IMR-90 (cell line): Measurements from ENCODE around the gene TAGAP. TPM values are rescaled to one million over a fixed set of nuclear protein-coding genes. Genes with fewer than 3 reads are reported as not detected.

Experiments
- ATAC-seq: fragments of 200-7000 bp; cut with Tn5 transposase; 2 replicates; pipeline ENCODE4 v1.9.1; 2020; ENCODE audit warnings: low read depth, mild to moderate bottlenecking, moderate library complexity
- BruUV-seq: library from RNA; stranded (reverse); fragments of 400-500 nt; replicated peaks from 2 replicates; lab custom pipeline; 2021; lab: Mats Ljungman, UMichigan
- CTCF ChIA-PET: fragments of 300-600 bp; formaldehyde crosslinking; extraction: SDS; loops from one replicate; lab custom pipeline; 2021; ENCODE audit warnings: antibody characterized with exemption; lab: Yijun Ruan, JAX
- POLR2A ChIA-PET: fragments of 300-600 bp; sonication (Branson Sonifier 250); formaldehyde crosslinking; loops from one replicate; lab custom pipeline; 2022; ENCODE audit warnings: antibody characterized with exemption; ENCODE audit not compliant: unreplicated experiment; lab: Charles Lee
- DNase-seq: peaks from one replicate; pipeline ENCODE4 v3.0.0; 2013
- H2AFZ ChIP-seq: replicated peaks from 2 replicates; pipeline ENCODE3; 2013; ENCODE audit warnings: low read length, mild to moderate bottlenecking; ENCODE audit not compliant: poor library complexity
- H2AK5ac ChIP-seq: 2 replicates; pipeline ENCODE4 v1.6.1; 2013; ENCODE audit warnings: low read depth, low read length, inconsistent platforms
- H2AK9ac ChIP-seq: replicated peaks from 2 replicates; pipeline ENCODE3; 2013; ENCODE audit warnings: mild to moderate bottlenecking, low read depth, low read length, moderate library complexity; ENCODE audit not compliant: poor library complexity
- H2BK120ac ChIP-seq: 2 replicates; pipeline ENCODE4 v1.6.1; 2013; ENCODE audit warnings: low read depth, low read length, inconsistent platforms
- H2BK15ac ChIP-seq: 3 replicates; pipeline ENCODE4 v1.6.1; 2013; ENCODE audit warnings: low read depth, low read length, inconsistent platforms
- H2BK20ac ChIP-seq: 2 replicates; pipeline ENCODE4 v1.6.1; 2013; ENCODE audit warnings: low read depth, mild to moderate bottlenecking, inconsistent platforms, low read length, moderate library complexity
- H2BK5ac ChIP-seq: 2 replicates; pipeline ENCODE4 v1.6.1; 2013; ENCODE audit warnings: mild to moderate bottlenecking, low read depth, low read length, inconsistent platforms; ENCODE audit not compliant: poor library complexity, severe bottlenecking
- H3K14ac ChIP-seq: replicated peaks from 2 replicates; pipeline ENCODE4 v1.6.1; 2013; ENCODE audit warnings: low read depth, low read length, inconsistent platforms
- H3K18ac ChIP-seq: 2 replicates; pipeline ENCODE4 v1.6.1; 2013; ENCODE audit warnings: low read depth, low read length, control low read depth
- H3K23ac ChIP-seq: 2 replicates; pipeline ENCODE4 v1.6.1; 2013; ENCODE audit warnings: low read depth, low read length, inconsistent platforms
- H3K27ac ChIP-seq: 2 replicates; pipeline ENCODE4 v1.5.1; 2013; ENCODE audit warnings: mild to moderate bottlenecking, control low read depth, low read length; ENCODE audit not compliant: insufficient read depth
- H3K27me3 ChIP-seq: 2 replicates; pipeline ENCODE4 v1.6.1; 2013; ENCODE audit warnings: low read length; ENCODE audit not compliant: control insufficient read depth, insufficient read depth
- H3K36me3 ChIP-seq: 2 replicates; pipeline ENCODE4 v1.6.1; 2013; ENCODE audit warnings: low read length, mixed read lengths; ENCODE audit not compliant: control insufficient read depth, insufficient read depth
- H3K4ac ChIP-seq: 2 replicates; pipeline ENCODE4 v1.6.1; 2013; ENCODE audit warnings: low read depth, low read length, inconsistent platforms
- H3K4me1 ChIP-seq: 2 replicates; pipeline ENCODE4 v1.6.1; 2013; ENCODE audit warnings: low read length, mixed read lengths; ENCODE audit not compliant: control insufficient read depth, insufficient read depth
- H3K4me2 ChIP-seq: 2 replicates; pipeline ENCODE4 v1.6.1; 2013; ENCODE audit warnings: low read depth, mild to moderate bottlenecking, control low read depth, low read length, moderate library complexity
- H3K4me3 ChIP-seq: 2 replicates; pipeline ENCODE4 v1.5.1; 2013; ENCODE audit warnings: low read depth, mild to moderate bottlenecking, control low read depth, low read length, moderate library complexity; ENCODE audit not compliant: insufficient read depth
- H3K56ac ChIP-seq: 2 replicates; pipeline ENCODE4 v1.6.1; 2013; ENCODE audit warnings: low read length, inconsistent platforms; ENCODE audit not compliant: insufficient read depth; ENCODE audit errors: extremely low read depth
- H3K79me1 ChIP-seq, 2 experiments: 2 replicates each; pipeline ENCODE4 v1.6.1; 2013; ENCODE audit warnings: low read length in 2 of 2, inconsistent platforms in 1 of 2, low read depth in 1 of 2
- H3K9ac ChIP-seq: 2 replicates; pipeline ENCODE4 v1.6.1; 2013; ENCODE audit warnings: low read depth, low read length, control low read depth
- H3K9me1 ChIP-seq: 2 replicates; pipeline ENCODE4 v1.6.1; 2013; ENCODE audit warnings: low read length, inconsistent platforms; ENCODE audit not compliant: insufficient read depth
- H3K9me3 ChIP-seq: 2 replicates; pipeline ENCODE4 v1.6.1; 2013; ENCODE audit warnings: low read length; ENCODE audit not compliant: control insufficient read depth, insufficient read depth
- H4K20me1 ChIP-seq: 2 replicates; pipeline ENCODE4 v1.6.1; 2013; ENCODE audit warnings: low read length, inconsistent platforms; ENCODE audit not compliant: insufficient read depth
- H4K5ac ChIP-seq: 2 replicates; pipeline ENCODE4 v1.6.1; 2013; ENCODE audit warnings: mild to moderate bottlenecking, low read depth, low read length, control low read depth
- H4K8ac ChIP-seq, 2 experiments: 2 replicates each; pipeline ENCODE4 v1.6.1; 2013; ENCODE audit warnings: low read depth in 2 of 2, low read length in 2 of 2, control low read depth in 1 of 2, inconsistent platforms in 1 of 2
- H4K91ac ChIP-seq: 2 replicates; pipeline ENCODE4 v1.6.1; 2013; ENCODE audit warnings: low read depth, low read length, inconsistent platforms; ENCODE audit not compliant: insufficient read depth
- BHLHE40 ChIP-seq: fragments of 150-350 bp; IDR thresholded peaks from 2 replicates; pipeline ENCODE4 v1.6.1; 2016; ENCODE audit warnings: mild to moderate bottlenecking, low read depth, low read length
- CEBPB ChIP-seq: IDR thresholded peaks from 2 replicates; pipeline ENCODE4 v1.6.1; 2012; ENCODE audit warnings: low read depth, low read length, improper control_type of control experiment
- CHD1 ChIP-seq: IDR thresholded peaks from 2 replicates; pipeline ENCODE4 v1.6.1; 2012; ENCODE audit warnings: low read depth, low read length, improper control_type of control experiment
- ELK1 ChIP-seq: fragments of 150-350 bp; IDR thresholded peaks from 2 replicates; pipeline ENCODE4 v1.6.1; 2016; ENCODE audit warnings: low read depth, mild to moderate bottlenecking, low read length, moderate library complexity, borderline replicate concordance
- FOS ChIP-seq: fragments of 150-350 bp; IDR thresholded peaks from 2 replicates; pipeline ENCODE4 v1.6.1; 2016; ENCODE audit warnings: low read depth, low read length
- MAFK ChIP-seq: IDR thresholded peaks from 2 replicates; pipeline ENCODE4 v1.6.1; 2012; ENCODE audit warnings: low read depth, low read length, improper control_type of control experiment
- POLR2A ChIP-seq: IDR thresholded peaks from 2 replicates; pipeline ENCODE4 v1.6.1; 2012; ENCODE audit warnings: mild to moderate bottlenecking, low read depth, low read length
- RAD21 ChIP-seq: IDR thresholded peaks from 2 replicates; pipeline ENCODE4 v1.6.1; 2012; ENCODE audit warnings: low read length, improper control_type of control experiment
- RCOR1 ChIP-seq: IDR thresholded peaks from 2 replicates; pipeline ENCODE4 v1.6.1; 2012; ENCODE audit warnings: mild to moderate bottlenecking, low read length, improper control_type of control experiment; ENCODE audit not compliant: insufficient replicate concordance
- SMC3 ChIP-seq: fragments of 150-350 bp; IDR thresholded peaks from 2 replicates; pipeline ENCODE4 v1.6.1; 2016; ENCODE audit warnings: low read depth, mild to moderate bottlenecking, antibody characterized with exemption, low read length, moderate library complexity
- USF2 ChIP-seq: fragments of 150-350 bp; IDR thresholded peaks from 2 replicates; pipeline ENCODE4 v1.6.1; 2017; ENCODE audit warnings: mild to moderate bottlenecking, antibody characterized with exemption, low read length, low read depth
- WGBS, 2 experiments: methylation state at CpG; one replicate each; pipeline versions ENCODE4 v1.1.5 to v1.1.7; 2013; ENCODE audit warnings: missing lambda C conversion rate in 2 of 2; ENCODE audit not compliant: insufficient read length in 1 of 2; ENCODE audit errors: extremely low coverage in 2 of 2; 5-methylcytosine and 5-hydroxymethylcytosine counted together
- dilution Hi-C: fragments of 300-500 bp; cut with HindIII; formaldehyde crosslinking; loops from one replicate; pipeline ENCODE4 v1.14.3; 2018; ENCODE audit warnings: low sequenced_read_pairs; ENCODE audit not compliant: unreplicated experiment
- in situ Hi-C: fragments of 300-500 bp; cut with MboI; formaldehyde crosslinking; loops from 3 replicates; pipeline ENCODE4 v1.14.3; 2019; ENCODE audit warnings: low sequenced_read_pairs, inconsistent platforms, mixed read lengths
- intact Hi-C: fragments of 100-400 bp; cut with micrococcal nuclease; formaldehyde crosslinking; loops from 2 replicates; pipeline ENCODE4 v1.10.0; 2022
- polyA plus RNA-seq, 3 experiments: library from polyadenylated mRNA; depleted of rRNA; stranded (reverse); fragments of >200 nt; gene quantifications; 2 replicates each; pipeline ENCODE4 v1.2.3, GENCODE V29; 2012; ENCODE audit warnings: low replicate concordance in 1 of 3
- total RNA-seq: library from RNA; depleted of rRNA; stranded (reverse); fragments of >200 nt; gene quantifications from 2 replicates; pipeline ENCODE4 v1.2.3, GENCODE V29; 2012
- TF ChIP-seq, protein P1 (sequence below): conservative IDR thresholded peaks from 2 replicates; pipeline ENCODE4 v1.5.1; 2012; ENCODE audit warnings: mild to moderate bottlenecking, low read depth, low read length, improper control_type of control experiment

Gene TAGAP
- total and polyA plus RNA-seq, 2 of the 4 experiments (the other 2 are of a cell fraction) = not detected

DNA sequence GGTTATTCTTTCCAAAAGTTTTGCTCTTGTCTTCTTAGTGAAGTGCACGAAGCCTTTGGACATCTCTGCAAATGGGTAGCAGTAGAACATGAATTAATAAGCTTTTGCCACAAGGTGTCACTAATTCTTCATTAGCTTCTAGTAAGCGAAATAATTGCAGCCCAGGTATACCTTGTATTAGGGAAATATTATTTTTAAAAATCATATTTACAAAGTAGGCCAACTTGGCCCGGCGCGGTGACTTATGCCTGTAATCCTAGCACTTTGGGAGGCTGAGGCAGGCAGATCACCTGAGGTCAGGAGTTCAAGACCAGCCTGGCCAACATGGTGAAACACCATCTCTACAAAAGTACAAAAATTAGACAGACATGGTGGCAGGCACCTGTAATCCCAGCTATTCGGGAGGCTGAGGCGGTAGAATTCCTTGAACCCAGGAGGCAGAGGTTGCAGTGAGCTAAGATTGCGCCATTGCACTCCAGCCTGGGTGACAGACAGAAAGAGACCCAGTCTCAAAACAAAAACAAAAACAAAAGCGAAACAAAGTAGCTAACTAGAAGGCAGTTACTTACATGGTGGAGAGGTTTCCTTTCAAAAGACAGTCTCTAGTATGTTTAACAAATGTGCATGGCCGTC, 36.0 kb downstream of the TAGAP start:
- intact Hi-C loops = loop anchor here (1.0 to 2.0 kb wide), 2 partner anchors 96 to 126 kb away; no protein-coding TSS in a partner anchor

More for the DNA sequence above, 36.0 kb downstream of the TAGAP start:
- no peaks in the 10 kb centered on the region for H4K20me1 ChIP-seq
- ChIA-PET POLR2A (no interaction called here), CTCF (interaction anchor here (0.6 to 1.7 kb wide), 5 partner anchors 9 to 126 kb away, joined by 3 to 6 read pairs (median 4); partner anchors contain the start of gene RSPH3)
- no peaks in the 10 kb centered on the region for H3K9me1 ChIP-seq
- H3K36me3 ChIP-seq = no peaks in the 10 kb centered on the region
- no peak overlapping the region for H2BK120ac ChIP-seq
- BruUV-seq = no TSS peak
- H2AK9ac ChIP-seq = no peak overlapping the region
- H3K4me3 ChIP-seq = no peak overlapping the region
- no peaks in the 10 kb centered on the region for H3K4me1 ChIP-seq
- no peak overlapping the region for H4K8ac ChIP-seq
- no peak overlapping the region for H4K5ac ChIP-seq
- H3K79me1 ChIP-seq = no peaks in the 10 kb centered on the region
- peak; percentile 44; the same call in 1 of the 2 replicates for ATAC-seq
- in situ Hi-C loops (no loop called here), dilution Hi-C loops (no loop called here)
- peak; percentile 28 for DNase-seq
- no peak overlapping the region for H3K27ac ChIP-seq
- WGBS, 2 experiments = no CpG with 5 or more reads among the region's 10 CpGs
- no peak overlapping the region for H3K23ac ChIP-seq
- no peak overlapping the region for H2BK5ac ChIP-seq
- no peak overlapping the region for H2AK5ac ChIP-seq
- no peaks in the 10 kb centered on the region for H3K9me3 ChIP-seq
- no peak overlapping the region for H3K4me2 ChIP-seq
- no peak overlapping the region for H3K56ac ChIP-seq
- TF ChIP-seq ELK1 (no peak), BHLHE40 (no peak), RAD21 (peak; percentile 36), POLR2A (no peak), CEBPB (no peak), CHD1 (no peak), RCOR1 (no peak), FOS (no peak), MAFK (no peak), SMC3 (peak; percentile 45; the same call in 1 of the 2 replicates), USF2 (no peak)
- TF ChIP-seq, protein P1, sequence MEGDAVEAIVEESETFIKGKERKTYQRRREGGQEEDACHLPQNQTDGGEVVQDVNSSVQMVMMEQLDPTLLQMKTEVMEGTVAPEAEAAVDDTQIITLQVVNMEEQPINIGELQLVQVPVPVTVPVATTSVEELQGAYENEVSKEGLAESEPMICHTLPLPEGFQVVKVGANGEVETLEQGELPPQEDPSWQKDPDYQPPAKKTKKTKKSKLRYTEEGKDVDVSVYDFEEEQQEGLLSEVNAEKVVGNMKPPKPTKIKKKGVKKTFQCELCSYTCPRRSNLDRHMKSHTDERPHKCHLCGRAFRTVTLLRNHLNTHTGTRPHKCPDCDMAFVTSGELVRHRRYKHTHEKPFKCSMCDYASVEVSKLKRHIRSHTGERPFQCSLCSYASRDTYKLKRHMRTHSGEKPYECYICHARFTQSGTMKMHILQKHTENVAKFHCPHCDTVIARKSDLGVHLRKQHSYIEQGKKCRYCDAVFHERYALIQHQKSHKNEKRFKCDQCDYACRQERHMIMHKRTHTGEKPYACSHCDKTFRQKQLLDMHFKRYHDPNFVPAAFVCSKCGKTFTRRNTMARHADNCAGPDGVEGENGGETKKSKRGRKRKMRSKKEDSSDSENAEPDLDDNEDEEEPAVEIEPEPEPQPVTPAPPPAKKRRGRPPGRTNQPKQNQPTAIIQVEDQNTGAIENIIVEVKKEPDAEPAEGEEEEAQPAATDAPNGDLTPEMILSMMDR = peak; percentile 42
- no peak overlapping the region for H3K14ac ChIP-seq
- no peak overlapping the region for H3K4ac ChIP-seq
- no peak overlapping the region for H4K91ac ChIP-seq
- H2AFZ ChIP-seq = no peak overlapping the region
- H3K9ac ChIP-seq = no peak overlapping the region
- H2BK20ac ChIP-seq = no peak overlapping the region
- no peak overlapping the region for H2BK15ac ChIP-seq
- no peak overlapping the region for H3K18ac ChIP-seq
- no peaks in the 10 kb centered on the region; the same call in 1 of the 2 replicates for H3K27me3 ChIP-seq
